ENCODE data around the gene SLC2A9. TPM values are rescaled to one million over a fixed set of nuclear protein-coding genes. Genes with fewer than 3 reads are reported as not detected.

SLC2A9 gene
- total RNA-seq, 2 donors from 2014 or later, result 1.6 to 8.6 TPM

- Histone ChIP-seq H3K27me3 (no peaks in the 10 kb centered on the region), H3K27ac (peak overlapping the region; percentile 23 to 74 (median 67)), H3K36me3 (replicated peaks in 1 of 2; ENCODE audit: insufficient read depth in 1 of 2, low read depth in 2 of 2) (no peaks in the 10 kb centered on the region), H3K9me3 (no peaks in the 10 kb centered on the region), H3K4me1 (peaks cover 8% of the 10 kb centered on the region), H3K4me3 (no peak overlapping the region)
- DNase-seq, result peak in 3 of 4 donors; percentile 30 to 66 (median 44)
- WGBS, 2 donors, result 32 to 48% methylated on average over 8 of the region's 8 CpGs
- ATAC-seq, result peak; percentile 90
- intact Hi-C loops (cut with DNase I), result no loop called here
- TF ChIP-seq CTCF (IDR thresholded peaks at IDR 0.05), result no peak
- TF ChIP-seq POLR2A (IDR thresholded peaks at IDR 0.05), result no peak
Observed at GRCh38 chr4:10056334-10057022, 35.2 kb upstream of the SLC2A9 start.

- DNase-seq, result no peak
- intact Hi-C loops (cut with DNase I), result no loop called here
- Histone ChIP-seq H3K27me3 (no peaks in the 10 kb centered on the region), H3K4me1 (peaks cover 8% of the 10 kb centered on the region), H3K4me3 (no peak overlapping the region), H3K27ac (peak overlapping the region; percentile 23 to 74 (median 67)), H3K36me3 (replicated peaks in 1 of 2; ENCODE audit: insufficient read depth in 1 of 2, low read depth in 2 of 2) (no peaks in the 10 kb centered on the region), H3K9me3 (no peaks in the 10 kb centered on the region)
- 59 to 78% methylated on average over 4 of the region's 4 CpGs for WGBS, 2 donors
- ATAC-seq, result no peak
- TF ChIP-seq CTCF (IDR thresholded peaks at IDR 0.05) (no peak), POLR2A (IDR thresholded peaks at IDR 0.05) (no peak)
Observed at GRCh38 chr4:10055871-10056270, 34.6 kb upstream of the SLC2A9 start.

GRCh38 chr4:10054571-10055041 lies 33.3 kb upstream of the SLC2A9 start:
- Histone ChIP-seq H3K4me3 (no peak overlapping the region), H3K36me3 (replicated peaks in 1 of 2; ENCODE audit: insufficient read depth in 1 of 2, low read depth in 2 of 2) (no peaks in the 10 kb centered on the region), H3K9me3 (no peaks in the 10 kb centered on the region), H3K27me3 (no peaks in the 10 kb centered on the region), H3K27ac (peak overlapping the region in 1 of 4 donors; percentile 74), H3K4me1 (peaks cover 14% of the 10 kb centered on the region)
- 47 to 61% methylated on average over 4 of the region's 4 CpGs for WGBS, 2 donors
- ATAC-seq (no peak), DNase-seq (no peak)
- TF ChIP-seq CTCF (IDR thresholded peaks at IDR 0.05), result no peak
- TF ChIP-seq POLR2A (IDR thresholded peaks at IDR 0.05), result no peak
- intact Hi-C loops (cut with DNase I), result no loop called here

- no peak for DNase-seq
- no peak for ATAC-seq
- Histone ChIP-seq H3K4me1 (peaks cover 20% of the 10 kb centered on the region), H3K36me3 (replicated peaks in 1 of 2; ENCODE audit: insufficient read depth in 1 of 2, low read depth in 2 of 2) (no peaks in the 10 kb centered on the region), H3K9me3 (no peaks in the 10 kb centered on the region), H3K27ac (no peak overlapping the region), H3K27me3 (no peaks in the 10 kb centered on the region), H3K4me3 (no peak overlapping the region)
- intact Hi-C loops (cut with DNase I), result no loop called here
- WGBS, 2 donors, result 59 to 77% methylated on average over 6 to 8 of the region's 8 CpGs
- TF ChIP-seq POLR2A (IDR thresholded peaks at IDR 0.05), result no peak
- TF ChIP-seq CTCF (IDR thresholded peaks at IDR 0.05), result no peak
Observed at GRCh38 chr4:10053635-10054453, 32.5 kb upstream of the SLC2A9 start.
